Panc1 (cell line): ENCODE data around the gene RDX. TPM values are rescaled to one million over a fixed set of nuclear protein-coding genes. Genes with fewer than 3 reads are reported as not detected.

Experiments
- ATAC-seq: fragments of 200-7000 bp; cut with Tn5 transposase; 2 replicates; pipeline ENCODE4 v1.9.1; 2020; ENCODE audit warnings: mild to moderate bottlenecking, moderate library complexity
- BruUV-seq: library from RNA; stranded (reverse); fragments of 400-500 nt; replicated peaks from 2 replicates; lab custom pipeline; 2021; lab: Mats Ljungman, UMichigan
- CTCF ChIA-PET: fragments of 300-600 bp; sonication (Branson Sonifier 250); formaldehyde crosslinking; loops from one replicate; lab custom pipeline; 2022; ENCODE audit warnings: antibody characterized with exemption; lab: Charles Lee
- POLR2A ChIA-PET: fragments of 300-600 bp; sonication (Branson Sonifier 250); formaldehyde crosslinking; loops from one replicate; lab custom pipeline; 2022; ENCODE audit warnings: antibody characterized with exemption; lab: Charles Lee
- DNase-seq: peaks from one replicate; pipeline ENCODE4 v3.0.0-alpha.2; 2010; ENCODE audit warnings: low read depth, low spot score
- H3K27ac ChIP-seq: 2 replicates; pipeline ENCODE4 v1.5.1; 2011; ENCODE audit warnings: mild to moderate bottlenecking, low read length, inconsistent platforms
- H3K27me3 ChIP-seq: fragments of 200-500 bp; sonication (Bioruptor generic); 2 replicates; pipeline ENCODE4 v1.6.0; 2014; ENCODE audit warnings: low read length, inconsistent platforms; ENCODE audit not compliant: control insufficient read depth, insufficient read depth
- H3K36me3 ChIP-seq: fragments of 200-500 bp; sonication (Bioruptor generic); 2 replicates; pipeline ENCODE4 v1.5.1; 2014; ENCODE audit warnings: inconsistent platforms, mild to moderate bottlenecking, low read length, moderate library complexity; ENCODE audit not compliant: control insufficient read depth, insufficient read depth
- H3K4me1 ChIP-seq: 2 replicates; pipeline ENCODE4 v1.5.1; 2011; ENCODE audit warnings: inconsistent platforms, mild to moderate bottlenecking, low read length, moderate library complexity; ENCODE audit not compliant: control insufficient read depth, insufficient read depth
- H3K4me3 ChIP-seq, 2 experiments: 2 replicates each; pipeline ENCODE4 v1.5.1; 2011 to 2012; ENCODE audit warnings: low read depth in 2 of 2, low read length in 2 of 2, mild to moderate bottlenecking in 2 of 2, inconsistent platforms in 1 of 2, moderate library complexity in 1 of 2
- H3K9me3 ChIP-seq: fragments of 200-500 bp; sonication (Bioruptor generic); 2 replicates; pipeline ENCODE4 v1.5.1; 2014; ENCODE audit warnings: low read depth, mild to moderate bottlenecking, inconsistent platforms, low read length, moderate library complexity; ENCODE audit not compliant: control insufficient read depth, insufficient read depth
- POLR2AphosphoS5 ChIP-seq: IDR thresholded peaks from 2 replicates; pipeline ENCODE4 v1.6.1; 2012; ENCODE audit warnings: mild to moderate bottlenecking, low read depth, low read length, moderate library complexity
- REST ChIP-seq, 2 experiments: IDR thresholded peaks; 2 replicates each; pipeline ENCODE4 v1.6.1; 2011 to 2012; ENCODE audit warnings: low read depth in 2 of 2, control low read depth in 1 of 2, low read length in 1 of 2, mild to moderate bottlenecking in 1 of 2, moderate library complexity in 1 of 2; ENCODE audit not compliant: insufficient read depth in 1 of 2
- SIN3A ChIP-seq: IDR thresholded peaks from 2 replicates; pipeline ENCODE4 v1.6.1; 2012; ENCODE audit warnings: low read depth, mild to moderate bottlenecking, low read length, moderate library complexity, borderline replicate concordance; ENCODE audit not compliant: insufficient read depth
- TCF7L2 ChIP-seq: IDR thresholded peaks from 2 replicates; pipeline ENCODE4 v1.6.1; 2011; ENCODE audit warnings: mild to moderate bottlenecking, low read depth, low read length, inconsistent platforms
- in situ Hi-C: cut with HindIII; loops from 2 replicates; pipeline ENCODE4 v1.10.0; 2016; ENCODE audit warnings: low sequenced_read_pairs, low pct_unique_long_range_greater_than_20kb
- intact Hi-C: fragments of 100-400 bp; cut with micrococcal nuclease; formaldehyde crosslinking; loops from one replicate; pipeline ENCODE4 v1.10.0; 2022; ENCODE audit not compliant: unreplicated experiment
- total RNA-seq: library from RNA; stranded (reverse); gene quantifications from one replicate; pipeline ENCODE4 v1.2.1, GENCODE V29; 2021; ENCODE audit not compliant: unreplicated experiment
- TF ChIP-seq, protein P1 (sequence below): fragments of 450-650 bp; IDR thresholded peaks from 2 replicates; pipeline ENCODE4 v1.5.1; 2017; ENCODE audit warnings: mild to moderate bottlenecking

RDX gene
- total RNA-seq, 1 experiment from 2014 or later = 200 TPM

DNA sequence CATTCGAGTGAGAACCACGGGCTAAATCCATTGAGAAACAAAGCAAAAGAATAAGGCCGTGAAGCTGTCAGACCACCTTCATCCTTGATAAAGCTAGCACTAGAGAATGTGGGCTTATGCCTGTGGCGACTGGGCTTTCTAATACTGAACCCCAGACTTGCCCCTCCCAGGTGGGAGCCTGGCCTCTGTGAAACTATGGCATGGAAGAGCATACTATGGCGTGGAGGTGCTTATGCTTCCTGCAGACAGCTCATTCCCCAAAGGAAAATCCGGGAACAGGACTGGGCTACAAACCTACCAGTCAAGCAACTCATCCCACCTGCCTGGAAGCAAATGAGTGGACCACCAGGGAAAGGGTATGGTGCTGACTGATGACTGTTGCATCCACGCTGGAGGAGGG is 110.8 kb downstream of the RDX start:
- Histone ChIP-seq H3K4me1 (no peaks in the 10 kb centered on the region), H3K27ac (no peak overlapping the region), H3K36me3 (no peaks in the 10 kb centered on the region), H3K9me3 (no peaks in the 10 kb centered on the region), H3K4me3 (no peak overlapping the region), H3K27me3 (no peaks in the 10 kb centered on the region)
- POLR2A ChIA-PET = no interaction called here
- in situ Hi-C loops (no loop called here), intact Hi-C loops (no loop called here)
- CTCF ChIA-PET = no interaction called here
- ATAC-seq (no peak), DNase-seq (no peak)
- no TSS peak for BruUV-seq
- no peak for TF ChIP-seq POLR2AphosphoS5
- TF ChIP-seq, protein P1, sequence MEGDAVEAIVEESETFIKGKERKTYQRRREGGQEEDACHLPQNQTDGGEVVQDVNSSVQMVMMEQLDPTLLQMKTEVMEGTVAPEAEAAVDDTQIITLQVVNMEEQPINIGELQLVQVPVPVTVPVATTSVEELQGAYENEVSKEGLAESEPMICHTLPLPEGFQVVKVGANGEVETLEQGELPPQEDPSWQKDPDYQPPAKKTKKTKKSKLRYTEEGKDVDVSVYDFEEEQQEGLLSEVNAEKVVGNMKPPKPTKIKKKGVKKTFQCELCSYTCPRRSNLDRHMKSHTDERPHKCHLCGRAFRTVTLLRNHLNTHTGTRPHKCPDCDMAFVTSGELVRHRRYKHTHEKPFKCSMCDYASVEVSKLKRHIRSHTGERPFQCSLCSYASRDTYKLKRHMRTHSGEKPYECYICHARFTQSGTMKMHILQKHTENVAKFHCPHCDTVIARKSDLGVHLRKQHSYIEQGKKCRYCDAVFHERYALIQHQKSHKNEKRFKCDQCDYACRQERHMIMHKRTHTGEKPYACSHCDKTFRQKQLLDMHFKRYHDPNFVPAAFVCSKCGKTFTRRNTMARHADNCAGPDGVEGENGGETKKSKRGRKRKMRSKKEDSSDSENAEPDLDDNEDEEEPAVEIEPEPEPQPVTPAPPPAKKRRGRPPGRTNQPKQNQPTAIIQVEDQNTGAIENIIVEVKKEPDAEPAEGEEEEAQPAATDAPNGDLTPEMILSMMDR = no peak
- TF ChIP-seq REST (IDR thresholded peaks at IDR 0.05; ENCODE audit: insufficient read depth in 1 of 2, low read depth in 2 of 2, low read length in 1 of 2) = no peak
- TF ChIP-seq TCF7L2 = no peak
- no peak for TF ChIP-seq SIN3A

DNA sequence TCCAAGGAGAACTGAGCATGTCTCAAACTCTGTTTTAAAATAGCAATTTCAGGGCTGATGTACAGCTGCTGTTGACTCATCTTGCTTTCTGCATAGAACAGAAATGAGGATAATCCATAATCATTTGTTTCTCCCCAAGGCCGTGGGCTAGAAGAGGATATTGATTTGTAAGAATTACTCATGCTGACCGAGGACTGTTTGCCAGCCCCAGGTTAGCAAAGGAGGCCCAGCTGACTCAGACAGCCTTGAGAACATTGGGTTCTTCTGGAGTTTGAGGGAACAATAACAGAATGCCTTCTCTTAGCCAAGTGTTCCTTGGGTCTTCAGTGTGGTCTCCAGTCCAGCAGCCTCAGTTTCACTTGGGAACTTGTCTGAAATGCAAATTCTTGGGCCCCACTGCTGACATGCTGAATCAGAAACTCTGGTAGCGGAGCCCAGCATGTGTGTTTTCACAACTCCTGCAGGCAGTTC is 111.3 kb downstream of the RDX start:
- Histone ChIP-seq H3K4me1 (no peaks in the 10 kb centered on the region), H3K4me3 (no peak overlapping the region), H3K9me3 (no peaks in the 10 kb centered on the region), H3K27ac (no peak overlapping the region), H3K27me3 (no peaks in the 10 kb centered on the region), H3K36me3 (no peaks in the 10 kb centered on the region)
- TF ChIP-seq, protein P1 = no peak
- TF ChIP-seq SIN3A (no peak), POLR2AphosphoS5 (no peak)
- intact Hi-C loops = no loop called here
- in situ Hi-C loops = no loop called here
- POLR2A ChIA-PET = no interaction called here
- BruUV-seq = no TSS peak
- ATAC-seq = no peak
- no peak for DNase-seq
- CTCF ChIA-PET = no interaction called here
